ENCODE data around the gene OOSP4A.

DNA sequence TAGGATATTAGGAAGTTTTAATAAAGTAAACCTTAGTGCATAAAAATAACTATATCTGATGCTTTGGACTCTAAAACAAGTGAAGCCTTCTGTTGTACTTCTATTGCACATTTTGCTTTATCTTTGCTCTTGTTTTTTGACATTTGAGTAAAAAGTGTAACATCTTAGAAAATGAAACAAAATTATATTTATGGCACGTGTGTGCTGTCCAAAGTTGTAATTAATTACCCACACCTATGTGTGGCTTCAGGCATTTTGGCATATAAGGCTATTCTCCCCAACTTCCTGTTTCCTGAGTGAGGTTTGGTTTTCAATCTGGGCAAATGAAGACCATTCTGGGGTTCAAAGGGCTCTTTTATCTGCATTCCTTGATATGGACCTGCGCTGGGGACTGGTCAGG, 25.7 kb upstream of the OOSP4A start, which contains the start of gene OOSP1:
- TF ChIP-seq, protein P1, sequence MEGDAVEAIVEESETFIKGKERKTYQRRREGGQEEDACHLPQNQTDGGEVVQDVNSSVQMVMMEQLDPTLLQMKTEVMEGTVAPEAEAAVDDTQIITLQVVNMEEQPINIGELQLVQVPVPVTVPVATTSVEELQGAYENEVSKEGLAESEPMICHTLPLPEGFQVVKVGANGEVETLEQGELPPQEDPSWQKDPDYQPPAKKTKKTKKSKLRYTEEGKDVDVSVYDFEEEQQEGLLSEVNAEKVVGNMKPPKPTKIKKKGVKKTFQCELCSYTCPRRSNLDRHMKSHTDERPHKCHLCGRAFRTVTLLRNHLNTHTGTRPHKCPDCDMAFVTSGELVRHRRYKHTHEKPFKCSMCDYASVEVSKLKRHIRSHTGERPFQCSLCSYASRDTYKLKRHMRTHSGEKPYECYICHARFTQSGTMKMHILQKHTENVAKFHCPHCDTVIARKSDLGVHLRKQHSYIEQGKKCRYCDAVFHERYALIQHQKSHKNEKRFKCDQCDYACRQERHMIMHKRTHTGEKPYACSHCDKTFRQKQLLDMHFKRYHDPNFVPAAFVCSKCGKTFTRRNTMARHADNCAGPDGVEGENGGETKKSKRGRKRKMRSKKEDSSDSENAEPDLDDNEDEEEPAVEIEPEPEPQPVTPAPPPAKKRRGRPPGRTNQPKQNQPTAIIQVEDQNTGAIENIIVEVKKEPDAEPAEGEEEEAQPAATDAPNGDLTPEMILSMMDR (IDR thresholded peaks at IDR 0.05), result no peak
- no peak for TF ChIP-seq POLR2A (IDR thresholded peaks at IDR 0.05)

All from Peyer's patch (tissue), 4 donors.